CD14-positive monocyte (primary cell): ENCODE data around the gene TJP2. TPM values are rescaled to one million over a fixed set of nuclear protein-coding genes. Genes with fewer than 3 reads are reported as not detected.

Experiments used
- DNase-seq, 3 donors: peaks; one replicate each; pipeline ENCODE4 v3.0.0-alpha.2; 2011 to 2022
- H2AFZ ChIP-seq: 2 replicates; pipeline ENCODE4 v1.6.0; 2012; ENCODE audit warnings: mild to moderate bottlenecking, low read depth, low read length, inconsistent platforms; ENCODE audit not compliant: insufficient read depth, poor library complexity, severe bottlenecking
- H3K27ac ChIP-seq, 2 donors: 1 replicate in 1 of 2; 2 replicates in 1 of 2; pipeline ENCODE4 v1.5.1; 2012 to 2013; ENCODE audit warnings: low read length in 2 of 2, control low read depth in 1 of 2, inconsistent platforms in 1 of 2, low read depth in 1 of 2, mild to moderate bottlenecking in 1 of 2
- H3K27me3 ChIP-seq, 2 donors: one replicate each; pipeline versions ENCODE4 v1.6.0 to v1.6.1; 2011 to 2013; ENCODE audit warnings: low read length in 2 of 2; ENCODE audit not compliant: control insufficient read depth in 2 of 2, insufficient read depth in 2 of 2
- H3K36me3 ChIP-seq, 2 donors: replicated peaks in 1 of 2; 1 replicate in 1 of 2; 2 replicates in 1 of 2; pipeline versions ENCODE4 v1.5.1 to v1.6.1; 2012 to 2013; ENCODE audit warnings: low read length in 2 of 2, control low read depth in 1 of 2, inconsistent platforms in 1 of 2, mild to moderate bottlenecking in 1 of 2; ENCODE audit not compliant: insufficient read depth in 2 of 2, control insufficient read depth in 1 of 2
- H3K4me1 ChIP-seq, 2 donors: 1 replicate in 1 of 2; 2 replicates in 1 of 2; pipeline versions ENCODE4 v1.5.1 to v1.6.1; 2012 to 2013; ENCODE audit warnings: low read length in 2 of 2, control low read depth in 1 of 2, inconsistent platforms in 1 of 2, mild to moderate bottlenecking in 1 of 2, moderate library complexity in 1 of 2; ENCODE audit not compliant: insufficient read depth in 2 of 2, control insufficient read depth in 1 of 2
- H3K4me2 ChIP-seq: replicated peaks from 2 replicates; pipeline ENCODE3; 2012; ENCODE audit warnings: low read length, moderate library complexity, mild to moderate bottlenecking; ENCODE audit not compliant: poor library complexity, severe bottlenecking; ENCODE audit errors: extremely low read depth
- H3K4me3 ChIP-seq, 3 experiments: fragments of 200-600 bp in 1 of 3; sonication (generic) in 1 of 3; replicated peaks in 1 of 3; 1 replicate in 2 of 3; 2 replicates in 1 of 3; pipeline ENCODE4 v1.5.1; 2011 to 2013; ENCODE audit warnings: low read length in 3 of 3, mild to moderate bottlenecking in 3 of 3, control low read depth in 2 of 3, low read depth in 2 of 3, inconsistent platforms in 1 of 3, moderate library complexity in 1 of 3
- H3K79me2 ChIP-seq: 2 replicates; pipeline ENCODE4 v1.6.0; 2012; ENCODE audit warnings: mild to moderate bottlenecking, control low read depth, inconsistent platforms, low read length, moderate library complexity; ENCODE audit not compliant: insufficient read depth
- H3K9ac ChIP-seq: 2 replicates; pipeline ENCODE4 v1.6.0; 2017; ENCODE audit warnings: low read length, mild to moderate bottlenecking; ENCODE audit not compliant: insufficient read depth, poor library complexity, severe bottlenecking
- H3K9me3 ChIP-seq, 2 donors: replicated peaks in 1 of 2; 1 replicate in 1 of 2; 2 replicates in 1 of 2; pipeline versions ENCODE4 v1.5.1 to v1.6.1; 2012 to 2013; ENCODE audit warnings: low read length in 2 of 2, control low read depth in 1 of 2; ENCODE audit not compliant: control insufficient read depth in 1 of 2, insufficient read depth in 1 of 2
- H4K20me1 ChIP-seq: 2 replicates; pipeline ENCODE4 v1.6.0; 2012; ENCODE audit warnings: mild to moderate bottlenecking, low read length, control low read depth, moderate library complexity; ENCODE audit not compliant: insufficient read depth
- H3K27ac Mint-ChIP-seq, 7 donors: one replicate each; pipeline ENCODE4 v1.8.0; 2020; ENCODE audit warnings: mild to moderate bottlenecking in 7 of 7, mixed read lengths in 7 of 7, moderate library complexity in 6 of 7, inconsistent platforms in 2 of 7
- H3K27me3 Mint-ChIP-seq, 3 donors: one replicate each; pipeline ENCODE4 v1.8.0; 2021 to 2022; ENCODE audit warnings: low read depth in 3 of 3, mild to moderate bottlenecking in 3 of 3, mixed read lengths in 3 of 3, moderate library complexity in 3 of 3, inconsistent platforms in 1 of 3
- H3K36me3 Mint-ChIP-seq, 2 donors: one replicate each; pipeline ENCODE4 v1.8.0; 2020; ENCODE audit warnings: mixed read lengths in 2 of 2, inconsistent platforms in 1 of 2, mild to moderate bottlenecking in 1 of 2
- H3K4me1 Mint-ChIP-seq: one replicate; pipeline ENCODE4 v1.8.0; 2020; ENCODE audit warnings: mild to moderate bottlenecking, mixed read lengths
- H3K4me3 Mint-ChIP-seq, 2 donors: one replicate each; pipeline ENCODE4 v1.8.0; 2020; ENCODE audit warnings: mild to moderate bottlenecking in 2 of 2, mixed read lengths in 2 of 2, moderate library complexity in 1 of 2
- H3K9me3 Mint-ChIP-seq, 7 donors: one replicate each; pipeline ENCODE4 v1.8.0; 2020 to 2022; ENCODE audit warnings: mixed read lengths in 7 of 7, mild to moderate bottlenecking in 6 of 7, moderate library complexity in 6 of 7, inconsistent platforms in 2 of 7
- WGBS: methylation state at CpG from one replicate; pipeline ENCODE4 v1.1.5; 2013; ENCODE audit warnings: missing lambda C conversion rate; ENCODE audit not compliant: insufficient coverage; 5-methylcytosine and 5-hydroxymethylcytosine counted together
- intact Hi-C, 2 donors: fragments of 100-400 bp; cut with micrococcal nuclease; formaldehyde crosslinking; loops; one replicate each; pipeline versions ENCODE4 v1.15.0 to v1.15.1; 2023
- polyA plus RNA-seq, 3 donors: library from polyadenylated mRNA; depleted of rRNA in 1 of 3; unstranded in 2 of 3; stranded (reverse) in 1 of 3; fragments of 300-500 nt in 2 of 3; fragments of >200 nt in 1 of 3; fragmentation: Illumina TruSeq in 2 of 3; gene quantifications; 1 replicate in 2 of 3; 2 replicates in 1 of 3; pipeline ENCODE4 v1.2.3, GENCODE V29; 2012 to 2021
- TF ChIP-seq, protein P1 (sequence below): fragments of 200-600 bp; IDR thresholded peaks from one replicate; pipeline ENCODE4 v1.8.0; 2022; ENCODE audit warnings: antibody characterized with exemption, mild to moderate bottlenecking

TJP2 gene
- polyA plus RNA-seq, 3 donors: 8.0 to 17.8 (median 13.8) TPM

DNA sequence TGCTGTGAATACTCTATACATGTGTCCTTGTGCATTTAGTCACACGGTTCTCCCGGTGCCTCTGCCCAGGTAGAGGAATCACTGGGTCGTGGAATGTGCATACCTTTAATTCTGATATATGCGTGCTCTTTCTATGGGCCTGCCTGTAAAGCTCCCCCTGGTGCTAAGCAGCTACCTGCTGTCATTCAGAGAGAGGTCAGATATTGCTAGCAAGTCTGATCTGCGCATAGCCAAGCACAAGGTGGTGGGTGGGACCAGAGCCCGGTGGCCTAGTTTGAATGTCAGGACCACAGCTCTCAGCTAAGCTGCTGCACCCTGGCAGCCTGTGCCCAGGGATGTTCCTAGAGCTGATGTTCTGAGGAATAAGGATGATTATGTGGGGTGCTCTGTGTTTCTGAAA, 33.4 kb downstream of the TJP2 start:
- Histone ChIP-seq H3K79me2 (no peaks in the 10 kb centered on the region), H3K9me3 (no peaks in the 10 kb centered on the region), H3K27ac (no peak overlapping the region), H4K20me1 (peaks cover 19% of the 10 kb centered on the region), H2AFZ (no peak overlapping the region), H3K4me3 (no peak overlapping the region), H3K4me2 (no peak overlapping the region), H3K36me3 (no peaks in the 10 kb centered on the region), H3K27me3 (no peaks in the 10 kb centered on the region), H3K4me1 (no peaks in the 10 kb centered on the region), H3K9ac (no peak overlapping the region)
- Mint-ChIP-seq H3K9me3 (no peaks in the 10 kb centered on the region), H3K27me3 (peaks cover 0 to 2% (median 2%) of the 10 kb centered on the region in 3 donors), H3K4me1 (no peaks in the 10 kb centered on the region), H3K27ac (no peak overlapping the region), H3K4me3 (no peak overlapping the region), H3K36me3 (peaks cover 0 to 3% of the 10 kb centered on the region in 2 donors)
- TF ChIP-seq, protein P1, sequence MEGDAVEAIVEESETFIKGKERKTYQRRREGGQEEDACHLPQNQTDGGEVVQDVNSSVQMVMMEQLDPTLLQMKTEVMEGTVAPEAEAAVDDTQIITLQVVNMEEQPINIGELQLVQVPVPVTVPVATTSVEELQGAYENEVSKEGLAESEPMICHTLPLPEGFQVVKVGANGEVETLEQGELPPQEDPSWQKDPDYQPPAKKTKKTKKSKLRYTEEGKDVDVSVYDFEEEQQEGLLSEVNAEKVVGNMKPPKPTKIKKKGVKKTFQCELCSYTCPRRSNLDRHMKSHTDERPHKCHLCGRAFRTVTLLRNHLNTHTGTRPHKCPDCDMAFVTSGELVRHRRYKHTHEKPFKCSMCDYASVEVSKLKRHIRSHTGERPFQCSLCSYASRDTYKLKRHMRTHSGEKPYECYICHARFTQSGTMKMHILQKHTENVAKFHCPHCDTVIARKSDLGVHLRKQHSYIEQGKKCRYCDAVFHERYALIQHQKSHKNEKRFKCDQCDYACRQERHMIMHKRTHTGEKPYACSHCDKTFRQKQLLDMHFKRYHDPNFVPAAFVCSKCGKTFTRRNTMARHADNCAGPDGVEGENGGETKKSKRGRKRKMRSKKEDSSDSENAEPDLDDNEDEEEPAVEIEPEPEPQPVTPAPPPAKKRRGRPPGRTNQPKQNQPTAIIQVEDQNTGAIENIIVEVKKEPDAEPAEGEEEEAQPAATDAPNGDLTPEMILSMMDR: no peak
- WGBS: 97% methylated on average over 5 of the region's 6 CpGs
- no peak for DNase-seq
- intact Hi-C loops: no loop called here

DNA sequence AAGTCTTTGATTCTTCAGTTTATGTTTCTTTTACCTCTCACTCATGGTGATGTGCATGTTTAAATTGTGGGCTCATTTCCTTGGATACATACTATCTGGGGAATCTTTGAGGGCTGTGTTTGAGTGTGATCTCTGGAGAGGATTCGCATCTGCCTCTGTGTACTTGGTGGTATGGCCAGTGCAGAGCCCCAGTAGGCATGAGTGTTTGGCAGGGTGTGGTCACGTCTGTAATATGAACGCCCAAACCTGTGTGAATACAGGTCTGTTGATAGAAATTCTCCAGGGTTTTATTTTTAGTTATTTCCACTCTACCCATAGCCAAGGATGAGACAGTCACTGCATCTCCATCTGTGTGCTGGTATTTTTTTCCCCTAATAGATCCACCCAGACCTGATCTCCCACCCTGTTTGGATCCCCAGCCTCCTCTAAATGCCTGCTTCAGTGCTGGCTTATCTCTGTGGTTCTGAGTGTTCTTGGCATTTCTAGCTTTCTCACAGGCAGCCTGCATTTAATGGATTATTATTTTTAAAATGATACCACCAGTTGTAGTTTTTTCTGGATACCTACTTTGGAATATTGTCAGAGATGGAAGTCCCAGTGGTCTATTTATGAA, 37.5 kb downstream of the TJP2 start:
- peak overlapping the region in 1 of 7 donors; percentile 47 for H3K27ac Mint-ChIP-seq
- H3K4me2 ChIP-seq: no peak overlapping the region
- 100% methylated on average over 1 of the region's 3 CpGs for WGBS

More for the DNA sequence above, 37.5 kb downstream of the TJP2 start:
- peaks cover 0 to 2% (median 1%) of the 10 kb centered on the region in 3 donors for H3K27me3 Mint-ChIP-seq
- Histone ChIP-seq H3K27ac (no peak overlapping the region), H3K79me2 (no peaks in the 10 kb centered on the region), H3K27me3 (no peaks in the 10 kb centered on the region), H3K9ac (no peak overlapping the region), H3K4me3 (no peak overlapping the region), H4K20me1 (no peaks in the 10 kb centered on the region), H3K9me3 (no peaks in the 10 kb centered on the region), H2AFZ (no peak overlapping the region), H3K36me3 (peaks cover 0 to 6% of the 10 kb centered on the region in 2 donors), H3K4me1 (no peaks in the 10 kb centered on the region)
- peaks cover 13% of the 10 kb centered on the region in 2 donors for H3K36me3 Mint-ChIP-seq
- no peak for DNase-seq
- intact Hi-C loops: no loop called here
- H3K4me1 Mint-ChIP-seq: no peaks in the 10 kb centered on the region
- no peak overlapping the region for H3K4me3 Mint-ChIP-seq
- no peaks in the 10 kb centered on the region for H3K9me3 Mint-ChIP-seq
- TF ChIP-seq, protein P1: no peak
